Activated B cell treated with CpG ODN at 0.5 μM for 24 hours (primary cell): ENCODE measurements around the gene DGKA. TPM values are rescaled to one million over a fixed set of nuclear protein-coding genes. Genes with fewer than 3 reads are reported as not detected.
"Not testable (repeated sequence)": the region's sequence is repeated elsewhere in the genome, so short reads cannot be mapped to it uniquely, and the experiment has no call there.

Experiments used
- ATAC-seq: fragments of 200-7000 bp; cut with Tn5 transposase; one replicate; pipeline ENCODE4 v1.10.0; 2021; ENCODE audit warnings: low read depth, mild to moderate bottlenecking, moderate library complexity
- CTCF ChIA-PET: fragments of 350-600 bp; sonication (Branson Sonifier 250); formaldehyde crosslinking; loops from one replicate; lab custom pipeline; 2021; ENCODE audit warnings: antibody characterized with exemption; lab: Charles Lee
- POLR2A ChIA-PET: fragments of 350-600 bp; sonication (Branson Sonifier 250); formaldehyde crosslinking; loops from one replicate; lab custom pipeline; 2021; ENCODE audit warnings: antibody characterized with exemption; lab: Charles Lee
- DNase-seq: peaks from one replicate; pipeline ENCODE4 v3.0.0; 2022
- H3K27ac Mint-ChIP-seq: one replicate; pipeline ENCODE4 v1.8.0; 2020; ENCODE audit warnings: mixed read lengths
- H3K27me3 Mint-ChIP-seq: one replicate; pipeline ENCODE4 v1.8.0; 2021; ENCODE audit warnings: mixed read lengths
- H3K36me3 Mint-ChIP-seq: one replicate; pipeline ENCODE4 v1.8.0; 2021; ENCODE audit warnings: low read depth, mixed read lengths
- H3K4me1 Mint-ChIP-seq: one replicate; pipeline ENCODE4 v1.8.0; 2021; ENCODE audit warnings: mixed read lengths
- H3K4me3 Mint-ChIP-seq: one replicate; pipeline ENCODE4 v1.8.0; 2020; ENCODE audit warnings: mild to moderate bottlenecking, mixed read lengths
- H3K9me3 Mint-ChIP-seq: one replicate; pipeline ENCODE4 v1.8.0; 2020; ENCODE audit warnings: mixed read lengths
- intact Hi-C: fragments of 100-400 bp; cut with micrococcal nuclease; formaldehyde crosslinking; loops from one replicate; pipeline ENCODE4 v1.15.1; 2024
- total RNA-seq: library from RNA; stranded (reverse); gene quantifications from 2 replicates; pipeline ENCODE4 v1.2.3, GENCODE V29; 2022
- TF ChIP-seq, protein P1 (sequence below): fragments of 200-600 bp; IDR thresholded peaks from one replicate; pipeline ENCODE4 v1.8.0; 2022; ENCODE audit warnings: antibody characterized with exemption, mild to moderate bottlenecking

Gene DGKA
- total RNA-seq, 1 donor from 2014 or later: 95.9 TPM

- H3K27me3 Mint-ChIP-seq: no peaks in the 10 kb centered on the region
- CTCF ChIA-PET: interaction anchor here (0.6 to 1.6 kb wide), 11 partner anchors 11 to 293 kb away, joined by 3 to 7 read pairs (median 3); partner anchors contain the start of genes MYL6, PYM1 and SUOX
- TF ChIP-seq, protein P1, sequence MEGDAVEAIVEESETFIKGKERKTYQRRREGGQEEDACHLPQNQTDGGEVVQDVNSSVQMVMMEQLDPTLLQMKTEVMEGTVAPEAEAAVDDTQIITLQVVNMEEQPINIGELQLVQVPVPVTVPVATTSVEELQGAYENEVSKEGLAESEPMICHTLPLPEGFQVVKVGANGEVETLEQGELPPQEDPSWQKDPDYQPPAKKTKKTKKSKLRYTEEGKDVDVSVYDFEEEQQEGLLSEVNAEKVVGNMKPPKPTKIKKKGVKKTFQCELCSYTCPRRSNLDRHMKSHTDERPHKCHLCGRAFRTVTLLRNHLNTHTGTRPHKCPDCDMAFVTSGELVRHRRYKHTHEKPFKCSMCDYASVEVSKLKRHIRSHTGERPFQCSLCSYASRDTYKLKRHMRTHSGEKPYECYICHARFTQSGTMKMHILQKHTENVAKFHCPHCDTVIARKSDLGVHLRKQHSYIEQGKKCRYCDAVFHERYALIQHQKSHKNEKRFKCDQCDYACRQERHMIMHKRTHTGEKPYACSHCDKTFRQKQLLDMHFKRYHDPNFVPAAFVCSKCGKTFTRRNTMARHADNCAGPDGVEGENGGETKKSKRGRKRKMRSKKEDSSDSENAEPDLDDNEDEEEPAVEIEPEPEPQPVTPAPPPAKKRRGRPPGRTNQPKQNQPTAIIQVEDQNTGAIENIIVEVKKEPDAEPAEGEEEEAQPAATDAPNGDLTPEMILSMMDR: no peak
- POLR2A ChIA-PET: interaction anchor here (0.5 to 3.0 kb wide), 39 partner anchors 9 to 1920 kb away, joined by 3 to 33 read pairs (median 6); partner anchors contain the start of genes BLOC1S1, DNAJC14, ESYT1 and HOXC4
- H3K4me3 Mint-ChIP-seq: no peak within 1 kb of the TSS
- ATAC-seq (peak; percentile 87), DNase-seq (peak; percentile 83)
- H3K4me1 Mint-ChIP-seq: peaks cover 27% of the 10 kb centered on the region
- H3K9me3 Mint-ChIP-seq: no peaks in the 10 kb centered on the region
- peaks cover 21% of the 10 kb centered on the region for H3K36me3 Mint-ChIP-seq
- intact Hi-C loops: loop anchor here (1.0 to 5.0 kb wide), 14 partner anchors 7 to 664 kb away; partner anchors contain the start of genes CDK2, CS, DGKA and DNAJC14
- no peak within 1 kb of the TSS for H3K27ac Mint-ChIP-seq
Observed at GRCh38 chr12:55973599-55974307, 42.8 kb downstream of the DGKA start, which contains the start of gene RAB5B. RAB5B (plus strand) TSS chr12:55974078; CDS start chr12:55986961, 12,883 bp downstream.

DNA sequence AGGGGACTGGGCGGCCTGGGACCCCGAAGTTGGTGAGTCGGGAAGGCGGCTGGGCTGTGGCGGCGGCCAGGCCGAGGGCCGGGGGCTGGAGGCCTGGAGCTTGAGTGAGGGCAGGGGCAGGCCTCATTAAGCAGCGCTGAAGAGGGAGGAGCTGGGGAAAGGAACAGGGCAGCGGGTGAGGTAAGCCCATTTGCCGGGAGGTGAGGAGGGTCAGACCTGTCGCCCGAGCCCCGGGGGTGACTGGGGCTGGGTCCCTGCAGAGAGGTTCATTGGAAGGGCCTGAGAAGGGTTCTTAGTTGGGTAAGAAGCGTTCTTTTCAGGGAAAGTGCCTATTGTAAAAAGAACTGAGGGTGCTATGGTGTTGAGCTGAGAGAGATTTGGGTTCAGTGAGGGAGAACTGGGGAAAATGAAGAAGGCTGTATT lies 43.4 kb downstream of the DGKA start:
- POLR2A ChIA-PET: interaction anchor here (0.5 to 3.0 kb wide), 37 partner anchors 8 to 1921 kb away, joined by 3 to 33 read pairs (median 6); partner anchors contain the start of genes BLOC1S1, DNAJC14, ESYT1 and HOXC4
- no peaks in the 10 kb centered on the region for H3K27me3 Mint-ChIP-seq
- DNase-seq (no peak), ATAC-seq (no peak)
- CTCF ChIA-PET: interaction anchor here (0.6 to 1.6 kb wide), 12 partner anchors 10 to 292 kb away, joined by 3 to 7 read pairs (median 3); partner anchors contain the start of genes MYL6, PYM1 and SUOX
- no peak overlapping the region for H3K4me3 Mint-ChIP-seq
- H3K27ac Mint-ChIP-seq: no peak overlapping the region
- TF ChIP-seq, protein P1: no peak
- intact Hi-C loops: loop anchor here (1.0 to 5.0 kb wide), 5 partner anchors 8 to 663 kb away; partner anchors contain the start of genes CDK2, DNAJC14, NABP2 and PMEL
- peaks cover 27% of the 10 kb centered on the region for H3K36me3 Mint-ChIP-seq
- peaks cover 30% of the 10 kb centered on the region for H3K4me1 Mint-ChIP-seq
- no peaks in the 10 kb centered on the region for H3K9me3 Mint-ChIP-seq

DNA sequence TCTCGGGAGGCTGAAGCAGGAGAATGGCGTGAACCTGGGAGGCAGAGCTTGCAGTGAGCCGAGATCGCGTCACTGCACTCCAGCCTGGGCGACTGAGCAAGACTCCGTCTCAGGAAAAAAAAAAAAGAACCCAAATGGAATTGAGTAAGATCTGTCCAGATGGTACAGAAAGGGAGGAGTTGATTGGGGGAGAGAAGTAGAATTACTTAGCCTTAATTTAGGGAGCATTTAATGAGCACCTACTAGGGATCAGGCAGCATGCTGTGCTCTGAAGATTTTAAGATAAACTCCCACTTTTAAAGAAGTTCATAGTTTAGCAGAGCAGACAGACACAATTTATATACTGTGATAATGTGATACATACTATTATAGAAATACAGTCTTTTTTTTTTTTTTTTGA lies 47.4 kb downstream of the DGKA start:
- H3K4me1 Mint-ChIP-seq: peaks cover 38% of the 10 kb centered on the region
- no peaks in the 10 kb centered on the region for H3K27me3 Mint-ChIP-seq
- no peak overlapping the region for H3K27ac Mint-ChIP-seq
- ChIA-PET POLR2A (interaction anchor here (0.6 kb wide), 1 partner anchor 9 kb away, joined by 3 read pairs; no protein-coding TSS in a partner anchor), CTCF (no interaction called here)
- no peaks in the 10 kb centered on the region for H3K9me3 Mint-ChIP-seq
- H3K36me3 Mint-ChIP-seq: peaks cover 44% of the 10 kb centered on the region
- intact Hi-C loops: no loop called here
- TF ChIP-seq, protein P1: no peak
- no peak for DNase-seq
- H3K4me3 Mint-ChIP-seq: no peak overlapping the region
- no peak for ATAC-seq

- ChIA-PET CTCF (no interaction called here), POLR2A (no interaction called here)
- intact Hi-C loops: no loop called here
- H3K36me3 Mint-ChIP-seq: peaks cover 48% of the 10 kb centered on the region
- TF ChIP-seq, protein P1: no peak
- H3K27me3 Mint-ChIP-seq: no peaks in the 10 kb centered on the region
- no peak overlapping the region for H3K27ac Mint-ChIP-seq
- H3K9me3 Mint-ChIP-seq: no peaks in the 10 kb centered on the region
- ATAC-seq (no peak), DNase-seq (no peak)
- peaks cover 43% of the 10 kb centered on the region for H3K4me1 Mint-ChIP-seq
- no peak overlapping the region for H3K4me3 Mint-ChIP-seq
Observed at GRCh38 chr12:55979069-55979468, 48.1 kb downstream of the DGKA start.

GRCh38 chr12:55981882-55982281 lies 50.9 kb downstream of the DGKA start:
- H3K27me3 Mint-ChIP-seq, H3K4me3 Mint-ChIP-seq, ATAC-seq, H3K9me3 Mint-ChIP-seq, DNase-seq, H3K27ac Mint-ChIP-seq: not testable (repeated sequence)
- ChIA-PET CTCF (interaction anchor here (1.7 to 2.3 kb wide), 3 partner anchors 14 to 243 kb away, joined by 3 to 13 read pairs (median 6); partner anchors contain the start of gene SUOX), POLR2A (interaction anchor here (0.6 to 3.2 kb wide), 6 partner anchors 8 to 1657 kb away, joined by 3 to 33 read pairs (median 4); partner anchors contain the start of gene RAB5B)
- Mint-ChIP-seq H3K4me1 (peaks cover 36% of the 10 kb centered on the region), H3K36me3 (peaks cover 60% of the 10 kb centered on the region)
- intact Hi-C loops: loop anchor here (1.0 kb wide), 1 partner anchor 8 kb away; the partner anchor contains the start of gene RAB5B
